Measurements from ENCODE around the gene MTUS2.

The MTUS2 gene

GRCh38 chr13:29522044-29522685 is 702.0 kb downstream of the MTUS2 start:
- ChIA-PET POLR2A (no interaction called here), CTCF (interaction anchor here (0.9 to 7.9 kb wide), 2 partner anchors 13 to 24 kb away, joined by 3 to 36 read pairs; no protein-coding TSS in a partner anchor)
- TF ChIP-seq CTCF (IDR thresholded peaks at IDR 0.05; ENCODE audit: control extremely low read depth, extremely low read depth, low read depth, missing control alignments) = no peak
- no peak for DNase-seq (ENCODE audit: extremely low spot score)

GRCh38 chr13:29523199-29523961 is 703.2 kb downstream of the MTUS2 start:
- no peak for TF ChIP-seq CTCF (IDR thresholded peaks at IDR 0.05; ENCODE audit: control extremely low read depth, extremely low read depth, low read depth, missing control alignments)
- CTCF ChIA-PET = interaction anchor here (0.9 to 7.9 kb wide), 2 partner anchors 15 to 25 kb away, joined by 3 to 36 read pairs; no protein-coding TSS in a partner anchor
- DNase-seq (ENCODE audit: extremely low spot score) = no peak
- POLR2A ChIA-PET = no interaction called here

GRCh38 chr13:29524176-29524575 is 704.0 kb downstream of the MTUS2 start:
- no peak for TF ChIP-seq CTCF (IDR thresholded peaks at IDR 0.05; ENCODE audit: control extremely low read depth, extremely low read depth, low read depth, missing control alignments)
- ChIA-PET CTCF (interaction anchor here (7.9 kb wide), 1 partner anchor 15 kb away, joined by 36 read pairs; no protein-coding TSS in a partner anchor), POLR2A (no interaction called here)
- no peak for DNase-seq (ENCODE audit: extremely low spot score)

GRCh38 chr13:29524641-29525040 is 704.5 kb downstream of the MTUS2 start:
- TF ChIP-seq CTCF (IDR thresholded peaks at IDR 0.05; ENCODE audit: control extremely low read depth, extremely low read depth, low read depth, missing control alignments) = no peak
- CTCF ChIA-PET = interaction anchor here (7.9 kb wide), 1 partner anchor 16 kb away, joined by 36 read pairs; no protein-coding TSS in a partner anchor
- DNase-seq (ENCODE audit: extremely low spot score) = no peak
- POLR2A ChIA-PET = no interaction called here

GRCh38 chr13:29525757-29526156 is 705.6 kb downstream of the MTUS2 start:
- POLR2A ChIA-PET = no interaction called here
- no peak for DNase-seq (ENCODE audit: extremely low spot score)
- CTCF ChIA-PET = interaction anchor here (0.9 to 7.9 kb wide), 3 partner anchors 9 to 17 kb away, joined by 3 to 36 read pairs (median 3); no protein-coding TSS in a partner anchor
- TF ChIP-seq CTCF (IDR thresholded peaks at IDR 0.05; ENCODE audit: control extremely low read depth, extremely low read depth, low read depth, missing control alignments) = no peak

GRCh38 chr13:29526741-29527140 is 706.6 kb downstream of the MTUS2 start:
- no peak for DNase-seq (ENCODE audit: extremely low spot score)
- ChIA-PET POLR2A (no interaction called here), CTCF (interaction anchor here (1.4 to 7.9 kb wide), 3 partner anchors 11 to 18 kb away, joined by 3 to 36 read pairs (median 4); no protein-coding TSS in a partner anchor)
- TF ChIP-seq CTCF (IDR thresholded peaks at IDR 0.05; ENCODE audit: control extremely low read depth, extremely low read depth, low read depth, missing control alignments) = no peak

All from GM10248 (cell line).